ENCODE results near the gene PHF19. TPM values are rescaled to one million over a fixed set of nuclear protein-coding genes. Genes with fewer than 3 reads are reported as not detected.

PHF19 gene
- total RNA-seq, 1 experiment from 2014 or later = 39.0 TPM

DNA sequence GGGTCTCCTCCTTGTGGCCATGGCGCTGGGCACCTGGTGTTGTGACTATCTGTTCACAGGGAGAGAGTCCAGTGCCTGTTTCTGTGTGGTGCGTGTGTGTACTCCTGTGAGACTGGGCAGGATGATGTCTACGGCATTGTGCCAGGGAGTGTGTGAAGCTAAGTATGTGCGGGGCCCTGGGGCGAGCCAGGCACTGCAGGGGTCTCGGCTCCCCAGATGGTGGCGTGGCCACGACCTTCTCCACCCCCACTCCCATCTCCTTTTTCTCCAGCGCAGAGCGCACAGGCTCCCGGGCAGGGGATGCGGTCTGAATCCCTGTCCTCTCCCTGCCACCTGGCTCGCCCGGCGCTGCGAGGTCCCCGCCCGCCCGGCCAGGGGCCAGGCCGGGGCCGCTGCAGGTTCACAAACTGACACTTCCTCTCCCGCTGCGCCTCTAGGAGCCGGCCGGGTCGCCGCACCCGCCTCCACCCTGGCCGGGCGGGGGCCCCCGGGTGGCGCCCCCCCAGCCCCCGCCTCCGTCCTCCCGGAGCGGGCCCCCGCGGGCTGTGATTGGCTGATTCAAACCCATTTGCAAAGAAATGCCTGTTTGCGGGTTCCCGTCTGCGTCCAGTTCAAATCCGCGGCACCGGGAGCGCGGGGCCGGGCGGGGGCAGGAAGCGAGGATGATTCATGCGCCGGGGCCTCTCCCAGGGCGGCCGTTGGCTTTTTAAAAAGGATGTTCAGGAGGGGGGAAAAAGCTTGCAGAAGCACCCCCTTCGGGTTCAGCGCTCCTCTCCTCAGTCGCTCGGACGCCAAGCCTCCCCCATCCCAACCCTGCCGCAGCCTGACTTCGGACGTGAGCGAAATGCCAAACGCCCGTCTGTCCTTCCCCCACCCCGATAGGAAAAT lies 790 bp downstream of the PHF19 start:
- POLR2A ChIA-PET = no interaction called here
- CTCF ChIA-PET = no interaction called here
- DNase-seq (ENCODE audit: low spot score) = peak; percentile 73
- peak overlapping the region; percentile 62 for H3K4me3 Mint-ChIP-seq
- peaks cover 61% of the 10 kb centered on the region for H3K4me1 Mint-ChIP-seq
- peaks cover 8% of the 10 kb centered on the region for H3K36me3 Mint-ChIP-seq
- peaks cover 12% of the 10 kb centered on the region for H3K27me3 Mint-ChIP-seq (ENCODE audit: low read depth)
- no peaks in the 10 kb centered on the region for H3K9me3 Mint-ChIP-seq
- ATAC-seq = peak; percentile 25
- H3K27ac Mint-ChIP-seq = peak overlapping the region; percentile 56
- TF ChIP-seq ARID4B (CRISPR knock-in tag; IDR thresholded peaks at IDR 0.05; ENCODE audit: borderline replicate concordance) (no peak), ZNF281 (CRISPR knock-in tag; IDR thresholded peaks at IDR 0.05) (no peak), MYBL2 (CRISPR knock-in tag; IDR thresholded peaks at IDR 0.05) (peak; percentile 67), E2F5 (CRISPR knock-in tag; IDR thresholded peaks at IDR 0.05) (no peak), MLX (CRISPR knock-in tag; IDR thresholded peaks at IDR 0.05) (no peak), MAX (CRISPR knock-in tag; IDR thresholded peaks at IDR 0.05) (0 out of 2 replicates have a peak, but pooled peaks have one; percentile 10), TCF7 (CRISPR knock-in tag; IDR thresholded peaks at IDR 0.05; ENCODE audit: low read depth) (peak; percentile 47; the same call in 1 of the 2 replicates), HMGA2 (CRISPR knock-in tag; IDR thresholded peaks at IDR 0.05) (no peak), ZNF423 (CRISPR knock-in tag; IDR thresholded peaks at IDR 0.05) (peak; percentile 92), SP1 (CRISPR knock-in tag; conservative IDR thresholded peaks at IDR 0.05) (peak; percentile 22; the same call in 1 of the 2 replicates), ETV6 (CRISPR knock-in tag; IDR thresholded peaks at IDR 0.05) (0 out of 2 replicates have a peak, but pooled peaks have one; percentile 28), TP53 (CRISPR knock-in tag; IDR thresholded peaks at IDR 0.05) (no peak), ZNF416 (CRISPR knock-in tag; IDR thresholded peaks at IDR 0.05) (0 out of 2 replicates have a peak, but pooled peaks have one; percentile 26), ZBTB43 (CRISPR knock-in tag; IDR thresholded peaks at IDR 0.05) (0 out of 2 replicates have a peak, but pooled peaks have one; percentile 14), NFE2L1 (CRISPR knock-in tag; IDR thresholded peaks at IDR 0.05) (peak; percentile 54; the same call in 1 of the 2 replicates), TEAD1 (CRISPR knock-in tag; IDR thresholded peaks at IDR 0.05) (no peak), NFYB (CRISPR knock-in tag; conservative IDR thresholded peaks at IDR 0.05; ENCODE audit: low read depth) (peak; percentile 71), CTCF (IDR thresholded peaks at IDR 0.05) (no peak)
- TF ChIP-seq, protein P1, sequence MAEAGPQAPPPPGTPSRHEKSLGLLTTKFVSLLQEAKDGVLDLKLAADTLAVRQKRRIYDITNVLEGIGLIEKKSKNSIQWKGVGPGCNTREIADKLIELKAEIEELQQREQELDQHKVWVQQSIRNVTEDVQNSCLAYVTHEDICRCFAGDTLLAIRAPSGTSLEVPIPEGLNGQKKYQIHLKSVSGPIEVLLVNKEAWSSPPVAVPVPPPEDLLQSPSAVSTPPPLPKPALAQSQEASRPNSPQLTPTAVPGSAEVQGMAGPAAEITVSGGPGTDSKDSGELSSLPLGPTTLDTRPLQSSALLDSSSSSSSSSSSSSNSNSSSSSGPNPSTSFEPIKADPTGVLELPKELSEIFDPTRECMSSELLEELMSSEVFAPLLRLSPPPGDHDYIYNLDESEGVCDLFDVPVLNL (CRISPR knock-in tag; IDR thresholded peaks at IDR 0.05; ENCODE audit: borderline replicate concordance, low read depth) = no peak
- TF ChIP-seq, protein P2, sequence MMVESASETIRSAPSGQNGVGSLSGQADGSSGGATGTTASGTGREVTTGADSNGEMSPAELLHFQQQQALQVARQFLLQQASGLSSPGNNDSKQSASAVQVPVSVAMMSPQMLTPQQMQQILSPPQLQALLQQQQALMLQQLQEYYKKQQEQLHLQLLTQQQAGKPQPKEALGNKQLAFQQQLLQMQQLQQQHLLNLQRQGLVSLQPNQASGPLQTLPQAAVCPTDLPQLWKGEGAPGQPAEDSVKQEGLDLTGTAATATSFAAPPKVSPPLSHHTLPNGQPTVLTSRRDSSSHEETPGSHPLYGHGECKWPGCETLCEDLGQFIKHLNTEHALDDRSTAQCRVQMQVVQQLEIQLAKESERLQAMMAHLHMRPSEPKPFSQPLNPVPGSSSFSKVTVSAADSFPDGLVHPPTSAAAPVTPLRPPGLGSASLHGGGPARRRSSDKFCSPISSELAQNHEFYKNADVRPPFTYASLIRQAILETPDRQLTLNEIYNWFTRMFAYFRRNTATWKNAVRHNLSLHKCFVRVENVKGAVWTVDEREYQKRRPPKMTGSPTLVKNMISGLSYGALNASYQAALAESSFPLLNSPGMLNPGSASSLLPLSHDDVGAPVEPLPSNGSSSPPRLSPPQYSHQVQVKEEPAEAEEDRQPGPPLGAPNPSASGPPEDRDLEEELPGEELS (CRISPR knock-in tag; IDR thresholded peaks at IDR 0.05) = 0 out of 2 replicates have a peak, but pooled peaks have one; percentile 11
